Osteocyte (in vitro differentiated cells): ENCODE data around the gene TTC27. TPM values are rescaled to one million over a fixed set of nuclear protein-coding genes. Genes with fewer than 3 reads are reported as not detected.
A peak's percentile ranks its signal among the peaks of the same experiment; 100 is the strongest.
"Not testable (repeated sequence)": the region's sequence is repeated elsewhere in the genome, so short reads cannot be mapped to it uniquely, and the experiment has no call there.

Experiments
- DNase-seq: peaks from one replicate; pipeline ENCODE4 v3.0.0; 2021; ENCODE audit warnings: mixed read lengths; ENCODE audit not compliant: unreplicated experiment; ENCODE audit errors: extremely low spot score
- H3K27ac Mint-ChIP-seq: one replicate; pipeline ENCODE4 v1.8.0; 2021; ENCODE audit warnings: mild to moderate bottlenecking, mixed read lengths; ENCODE audit not compliant: unreplicated experiment
- H3K27me3 Mint-ChIP-seq: one replicate; pipeline ENCODE4 v1.8.0; 2021; ENCODE audit warnings: mixed read lengths; ENCODE audit not compliant: unreplicated experiment
- H3K36me3 Mint-ChIP-seq: one replicate; pipeline ENCODE4 v1.8.0; 2021; ENCODE audit warnings: mixed read lengths; ENCODE audit not compliant: unreplicated experiment
- H3K4me1 Mint-ChIP-seq: one replicate; pipeline ENCODE4 v1.8.0; 2021; ENCODE audit warnings: mixed read lengths; ENCODE audit not compliant: unreplicated experiment
- H3K4me3 Mint-ChIP-seq: one replicate; pipeline ENCODE4 v1.8.0; 2021; ENCODE audit warnings: mild to moderate bottlenecking, moderate library complexity, mixed read lengths; ENCODE audit not compliant: unreplicated experiment
- H3K9me3 Mint-ChIP-seq: one replicate; pipeline ENCODE4 v1.8.0; 2021; ENCODE audit warnings: mixed read lengths; ENCODE audit not compliant: unreplicated experiment
- CTCF ChIP-seq: fragments of 200-600 bp; sonication (generic); IDR thresholded peaks from 2 replicates; pipeline ENCODE4 v1.5.0; 2021; ENCODE audit warnings: antibody characterized with exemption, mild to moderate bottlenecking, moderate library complexity
- total RNA-seq: library from RNA; stranded (reverse); gene quantifications from 2 replicates; pipeline ENCODE4 v1.2.1, GENCODE V29; 2021

The TTC27 gene
- total RNA-seq, 1 donor from 2014 or later, result 14.2 TPM

GRCh38 chr2:32626639-32627221 is 1.1 kb upstream of the TTC27 start:
- Mint-ChIP-seq H3K4me1 (peaks cover 15% of the 10 kb centered on the region), H3K9me3 (no peaks in the 10 kb centered on the region), H3K4me3 (peak overlapping the region; percentile 89), H3K36me3 (peaks cover 14% of the 10 kb centered on the region), H3K27me3 (no peaks in the 10 kb centered on the region), H3K27ac (peak overlapping the region; percentile 84)
- DNase-seq, result no peak
- TF ChIP-seq CTCF, result no peak

- H3K27me3 Mint-ChIP-seq, result no peaks in the 10 kb centered on the region
- no peaks in the 10 kb centered on the region for H3K9me3 Mint-ChIP-seq
- H3K27ac Mint-ChIP-seq, result peak overlapping the region; percentile 84
- H3K36me3 Mint-ChIP-seq, result peaks cover 8% of the 10 kb centered on the region
- peak; percentile 43 for TF ChIP-seq CTCF
- peaks cover 17% of the 10 kb centered on the region for H3K4me1 Mint-ChIP-seq
- peak overlapping the region; percentile 89 for H3K4me3 Mint-ChIP-seq
- no peak for DNase-seq
Observed at GRCh38 chr2:32627441-32627813, 423 bp upstream of the TTC27 start.

- Mint-ChIP-seq H3K4me3 (no peak overlapping the region), H3K27ac (peak overlapping the region; percentile 19), H3K27me3 (no peaks in the 10 kb centered on the region), H3K9me3 (no peaks in the 10 kb centered on the region), H3K36me3 (peaks cover 6% of the 10 kb centered on the region), H3K4me1 (peaks cover 18% of the 10 kb centered on the region)
- TF ChIP-seq CTCF, result no peak
- no peak for DNase-seq
Observed at GRCh38 chr2:32632089-32632488, 4.2 kb downstream of the TTC27 start.

- Mint-ChIP-seq H3K9me3 (no peaks in the 10 kb centered on the region), H3K36me3 (peaks cover 7% of the 10 kb centered on the region)
Observed at GRCh38 chr2:32633040-32633439, 5.2 kb downstream of the TTC27 start.

GRCh38 chr2:32638548-32638947 is 10.7 kb downstream of the TTC27 start:
- not testable (repeated sequence) for H3K27me3 Mint-ChIP-seq, H3K4me1 Mint-ChIP-seq, H3K4me3 Mint-ChIP-seq, H3K9me3 Mint-ChIP-seq, H3K27ac Mint-ChIP-seq, DNase-seq
- H3K36me3 Mint-ChIP-seq, result peaks cover 22% of the 10 kb centered on the region

More at GRCh38 chr2:32633040-32633439, 5.2 kb downstream of the TTC27 start:
- no peak for DNase-seq
- no peak overlapping the region for H3K27ac Mint-ChIP-seq
- TF ChIP-seq CTCF, result no peak
- H3K4me1 Mint-ChIP-seq, result peaks cover 14% of the 10 kb centered on the region
- H3K27me3 Mint-ChIP-seq, result no peaks in the 10 kb centered on the region
- H3K4me3 Mint-ChIP-seq, result no peak overlapping the region

GRCh38 chr2:32641180-32641579 is 13.3 kb downstream of the TTC27 start:
- H3K4me3 Mint-ChIP-seq, result no peak overlapping the region
- H3K9me3 Mint-ChIP-seq, result no peaks in the 10 kb centered on the region
- H3K27ac Mint-ChIP-seq, result no peak overlapping the region
- H3K36me3 Mint-ChIP-seq, result peaks cover 25% of the 10 kb centered on the region
- no peak for TF ChIP-seq CTCF
- no peaks in the 10 kb centered on the region for H3K4me1 Mint-ChIP-seq
- no peak for DNase-seq
- H3K27me3 Mint-ChIP-seq, result no peaks in the 10 kb centered on the region
